HPDE6-E6E7 (cell line): ENCODE results near the gene RNF187.

Source experiments
- DNase-seq: peaks from one replicate; pipeline ENCODE4 v3.0.0; 2011; ENCODE audit warnings: missing footprints; ENCODE audit errors: extremely low spot score

RNF187 gene

GRCh38 chr1:228544021-228544850 is 57.1 kb downstream of the RNF187 start:
- no peak for DNase-seq

- DNase-seq = no peak
These were observed 57.9 kb downstream of the RNF187 start for GRCh38 chr1:228544921-228545591.
